ENCODE measurements around the gene KRTAP1-1.

DNA sequence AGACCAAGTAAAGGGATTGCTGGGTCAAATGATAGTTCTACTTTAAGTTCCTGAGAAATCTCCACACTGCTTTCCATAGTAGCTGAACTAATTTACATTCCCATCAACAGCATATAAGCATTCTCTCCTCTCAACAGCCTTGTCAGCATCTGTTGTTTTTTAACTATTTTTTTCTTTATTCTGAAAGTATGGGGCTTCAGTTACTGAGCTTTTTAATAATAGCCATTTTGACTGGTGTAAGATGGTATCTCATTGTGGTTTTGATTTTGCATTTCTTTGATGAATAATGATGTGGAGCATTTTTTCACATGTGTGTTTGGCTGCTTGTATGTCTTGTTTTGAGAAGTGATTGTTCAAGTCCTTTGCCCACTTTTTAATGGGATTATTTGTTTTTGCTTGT lies 11.3 kb upstream of the KRTAP1-1 start:
- TF ChIP-seq, protein P1, sequence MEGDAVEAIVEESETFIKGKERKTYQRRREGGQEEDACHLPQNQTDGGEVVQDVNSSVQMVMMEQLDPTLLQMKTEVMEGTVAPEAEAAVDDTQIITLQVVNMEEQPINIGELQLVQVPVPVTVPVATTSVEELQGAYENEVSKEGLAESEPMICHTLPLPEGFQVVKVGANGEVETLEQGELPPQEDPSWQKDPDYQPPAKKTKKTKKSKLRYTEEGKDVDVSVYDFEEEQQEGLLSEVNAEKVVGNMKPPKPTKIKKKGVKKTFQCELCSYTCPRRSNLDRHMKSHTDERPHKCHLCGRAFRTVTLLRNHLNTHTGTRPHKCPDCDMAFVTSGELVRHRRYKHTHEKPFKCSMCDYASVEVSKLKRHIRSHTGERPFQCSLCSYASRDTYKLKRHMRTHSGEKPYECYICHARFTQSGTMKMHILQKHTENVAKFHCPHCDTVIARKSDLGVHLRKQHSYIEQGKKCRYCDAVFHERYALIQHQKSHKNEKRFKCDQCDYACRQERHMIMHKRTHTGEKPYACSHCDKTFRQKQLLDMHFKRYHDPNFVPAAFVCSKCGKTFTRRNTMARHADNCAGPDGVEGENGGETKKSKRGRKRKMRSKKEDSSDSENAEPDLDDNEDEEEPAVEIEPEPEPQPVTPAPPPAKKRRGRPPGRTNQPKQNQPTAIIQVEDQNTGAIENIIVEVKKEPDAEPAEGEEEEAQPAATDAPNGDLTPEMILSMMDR (IDR thresholded peaks at IDR 0.05) = no peak
- no peak for TF ChIP-seq EZH2 (IDR thresholded peaks at IDR 0.05; ENCODE audit: borderline replicate concordance, insufficient read depth, low read depth, low read length, poor library complexity, severe bottlenecking)

All from B cell (primary cell).